RWPE1 (cell line): ENCODE data around the gene DOK7.
A peak's percentile ranks its signal among the peaks of the same experiment; 100 is the strongest.

ENCODE experiments used
- CTCF ChIA-PET: fragments of 350-600 bp; sonication (Branson Sonifier 250); formaldehyde crosslinking; extraction: SDS; loops from one replicate; lab custom pipeline; 2021; lab: Yijun Ruan, JAX
- POLR2A ChIA-PET: fragments of 400-600 bp; formaldehyde crosslinking; extraction: SDS; loops from one replicate; lab custom pipeline; 2020; ENCODE audit warnings: antibody characterized with exemption; ENCODE audit not compliant: low non-redundant PET; lab: Yijun Ruan, JAX
- DNase-seq: peaks from one replicate; pipeline ENCODE4 v3.0.0; 2012; ENCODE audit warnings: low spot score
- H3K27ac ChIP-seq: fragments of 450-650 bp; 2 replicates; pipeline ENCODE4 v1.5.1; 2017
- CTCF ChIP-seq: fragments of 450-650 bp; conservative IDR thresholded peaks from 2 replicates; pipeline ENCODE4 v1.5.1; 2017; ENCODE audit warnings: low read depth, mild to moderate bottlenecking

DOK7 gene

GRCh38 chr4:3476936-3477749 is 14.0 kb downstream of the DOK7 start:
- DNase-seq = no peak
- ChIA-PET CTCF (interaction anchor here (0.7 kb wide), 1 partner anchor 131 kb away, joined by 3 read pairs; no protein-coding TSS in a partner anchor), POLR2A (no interaction called here)
- H3K27ac ChIP-seq = no peak overlapping the region
- TF ChIP-seq CTCF = no peak

DNA sequence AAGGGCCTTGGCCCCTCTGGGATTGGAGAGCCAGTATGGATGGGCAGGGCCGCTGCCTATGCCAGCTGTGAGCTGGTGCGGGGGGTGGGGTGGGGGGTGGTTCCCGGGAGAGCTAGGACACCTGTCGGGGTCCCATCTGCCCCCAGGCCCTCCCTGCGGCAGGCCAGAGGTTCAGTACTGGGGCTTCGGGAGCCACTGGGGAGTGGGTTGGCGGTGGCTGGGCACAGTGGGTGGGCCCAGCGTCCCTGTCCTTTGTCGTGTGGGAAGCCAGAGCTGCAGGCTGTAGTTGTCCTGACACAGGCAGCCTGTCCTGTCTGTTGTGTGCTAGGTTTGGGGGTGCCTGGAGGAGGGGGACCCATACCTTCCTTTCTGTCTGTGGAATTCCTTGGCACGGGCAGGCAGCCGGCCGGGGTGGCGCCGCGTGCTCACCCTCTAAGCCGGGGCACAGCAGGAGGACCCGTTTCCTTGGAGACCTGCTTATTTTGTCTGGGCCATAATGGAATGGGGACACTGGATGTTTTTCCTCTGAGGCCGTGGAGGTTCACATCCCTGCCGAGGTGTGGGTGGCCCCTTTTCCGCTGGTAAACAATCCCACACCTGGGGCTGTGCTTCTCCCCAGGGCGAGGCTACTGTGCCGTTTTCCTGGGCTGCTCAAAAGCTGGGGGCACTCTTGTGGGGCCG is 14.8 kb downstream of the DOK7 start:
- DNase-seq = no peak
- POLR2A ChIA-PET = no interaction called here
- no peak overlapping the region for H3K27ac ChIP-seq
- CTCF ChIA-PET = no interaction called here
- no peak for TF ChIP-seq CTCF

DNA sequence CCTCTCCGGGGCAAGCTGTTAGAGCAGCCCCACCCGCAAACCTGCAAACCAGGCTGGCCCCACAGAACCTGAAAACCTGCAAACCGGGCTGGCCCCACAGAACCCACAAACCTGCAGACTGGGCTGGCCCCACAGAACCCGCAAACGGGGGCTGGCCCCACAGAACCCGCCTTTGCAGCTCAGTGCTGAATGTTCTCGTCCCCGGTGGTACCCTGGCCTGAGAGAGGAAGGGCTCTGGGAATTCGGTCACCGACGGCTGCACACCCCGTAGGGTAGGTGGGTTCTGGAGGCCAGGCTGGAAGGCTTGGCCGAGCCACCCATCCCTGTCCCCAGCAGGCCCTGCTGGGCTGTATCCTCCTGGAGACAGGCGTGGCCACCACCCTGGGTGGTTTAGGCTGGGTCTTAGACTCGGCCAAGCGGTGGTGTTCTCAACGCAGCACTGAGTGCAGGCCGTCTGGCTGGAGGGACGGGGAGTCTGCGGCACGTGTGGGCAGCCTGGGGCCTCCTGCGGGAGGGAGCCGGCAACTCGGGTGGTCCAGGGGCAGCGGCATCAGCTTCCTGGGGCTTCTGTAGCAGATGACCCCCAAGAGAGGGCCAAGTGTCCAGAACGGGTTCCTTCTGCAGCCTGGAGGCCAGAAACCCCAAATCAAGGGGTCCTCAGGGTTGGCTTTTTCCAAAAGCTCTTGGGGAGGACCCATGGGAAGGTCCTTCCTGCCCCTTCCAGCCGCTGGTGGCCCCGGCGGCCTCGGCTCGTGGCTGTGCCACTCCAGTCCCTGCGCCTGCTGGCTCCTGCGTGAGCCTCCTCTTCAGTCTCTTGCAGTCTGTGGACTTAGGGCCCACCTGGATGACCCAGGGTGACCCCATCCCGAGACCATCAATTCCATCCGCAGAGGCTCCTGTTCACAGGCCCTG is 15.6 kb downstream of the DOK7 start:
- CTCF ChIA-PET = interaction anchor here (0.7 to 1.1 kb wide), 3 partner anchors 35 to 39 kb away, joined by 3 to 8 read pairs (median 3); no protein-coding TSS in a partner anchor

DNA sequence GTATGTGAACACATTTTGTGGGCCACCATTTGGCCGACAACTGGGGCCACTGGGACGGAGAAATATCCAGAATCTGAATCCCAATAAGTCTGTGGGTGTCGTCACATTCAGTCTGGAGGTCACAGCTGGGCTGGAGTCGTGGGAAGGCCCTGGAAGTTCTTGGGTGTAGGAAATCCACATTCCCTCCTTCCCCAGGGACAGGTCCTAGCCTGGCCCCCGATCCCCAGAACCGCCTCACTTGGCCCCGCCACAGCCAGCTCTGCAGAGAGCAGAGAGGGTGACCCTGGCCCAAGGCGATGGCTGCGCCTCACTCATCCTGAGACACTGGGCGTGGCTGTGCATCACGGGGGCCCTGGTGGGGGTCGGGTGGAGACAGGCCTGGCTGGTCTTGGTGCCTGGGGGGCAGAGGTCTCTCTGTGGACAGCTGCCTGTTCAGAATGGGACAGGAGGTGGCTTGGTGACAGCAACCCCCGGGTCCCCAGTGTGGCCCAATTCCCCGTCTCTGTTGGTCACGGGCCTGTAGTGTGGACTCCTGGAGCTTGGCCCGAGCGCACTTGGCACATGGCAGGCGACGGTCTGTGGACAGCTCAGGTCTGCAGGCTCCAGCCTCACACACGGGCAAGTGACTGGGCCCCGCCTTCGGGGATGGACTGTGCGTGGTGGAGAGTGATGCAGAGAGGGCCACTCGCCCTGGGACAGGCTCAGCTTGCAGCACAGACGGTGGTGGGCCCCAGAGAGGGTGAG is 16.4 kb downstream of the DOK7 start:
- no peak for TF ChIP-seq CTCF
- CTCF ChIA-PET = interaction anchor here (0.6 to 1.9 kb wide), 5 partner anchors 35 to 133 kb away, joined by 3 to 8 read pairs (median 5); no protein-coding TSS in a partner anchor
- POLR2A ChIA-PET = no interaction called here
- no peak for DNase-seq
- H3K27ac ChIP-seq = peak overlapping the region; percentile 16; the same call in 1 of the 2 replicates

More for the DNA sequence above, 15.6 kb downstream of the DOK7 start:
- no peak for DNase-seq
- TF ChIP-seq CTCF = no peak
- POLR2A ChIA-PET = no interaction called here
- no peak overlapping the region for H3K27ac ChIP-seq

DNA sequence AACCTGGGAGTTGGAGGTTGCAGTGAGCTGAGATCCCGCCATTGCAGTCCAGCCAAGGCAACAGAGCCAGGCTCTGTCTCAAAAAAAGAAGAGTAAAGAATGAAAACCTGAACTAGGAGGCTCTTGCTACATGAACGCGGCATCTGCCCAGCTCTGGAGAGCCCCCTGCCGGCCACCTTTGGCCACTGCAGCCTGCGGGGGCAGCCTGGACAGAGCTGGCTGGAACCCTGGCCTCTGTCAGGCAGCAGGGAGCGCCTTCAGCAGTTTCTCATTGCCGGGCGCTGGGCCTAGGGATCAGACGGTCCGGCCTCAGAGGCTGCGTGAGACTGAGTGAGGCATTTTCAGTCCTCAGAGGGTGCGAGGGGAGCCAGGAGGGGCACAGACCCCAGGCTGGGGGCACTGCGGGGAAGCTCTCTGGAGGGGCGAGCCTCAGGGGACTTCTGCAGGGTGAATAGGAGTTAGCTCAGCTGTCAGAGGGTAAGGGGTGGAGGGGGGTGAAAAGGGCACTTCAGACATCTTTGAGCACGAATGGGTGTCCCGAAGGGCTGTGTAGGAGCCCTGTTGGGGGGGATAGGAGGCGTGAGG is 17.5 kb downstream of the DOK7 start:
- peak; percentile 98 for TF ChIP-seq CTCF
- ChIA-PET CTCF (interaction anchor here (0.6 to 2.2 kb wide), 4 partner anchors 9 to 136 kb away, joined by 3 to 9 read pairs (median 6); no protein-coding TSS in a partner anchor), POLR2A (no interaction called here)
- peak overlapping the region; percentile 16; the same call in 1 of the 2 replicates for H3K27ac ChIP-seq
- peak; percentile 39 for DNase-seq
